Measurements from ENCODE around the gene TSC22D1. TPM values are rescaled to one million over a fixed set of nuclear protein-coding genes. Genes with fewer than 3 reads are reported as not detected.

The TSC22D1 gene
- total and polyA plus RNA-seq, 2 of the 4 experiments (the other 2 are of a cell fraction) = 30.8 to 42.2 TPM

- Histone ChIP-seq H2BK15ac (ENCODE audit: low read depth, low read length) (no peak overlapping the region), H3K9me1 (ENCODE audit: insufficient read depth, low read length) (peaks cover 4% of the 10 kb centered on the region), H3K56ac (ENCODE audit: extremely low read depth, insufficient read depth, low read length) (no peak overlapping the region), H3K18ac (ENCODE audit: low read depth, low read length) (no peak overlapping the region), H2BK5ac (ENCODE audit: low read depth, low read length, poor library complexity, severe bottlenecking) (no peak overlapping the region), H2BK120ac (ENCODE audit: low read depth, low read length) (no peak overlapping the region), H3K4me3 (ENCODE audit: insufficient read depth, low read depth, low read length) (no peak overlapping the region), H3K27ac (ENCODE audit: insufficient read depth, low read length) (no peak overlapping the region), H2AK5ac (ENCODE audit: low read depth, low read length) (no peak overlapping the region), H3K79me1 (ENCODE audit: low read depth in 1 of 2, low read length in 2 of 2) (no peaks in the 10 kb centered on the region), H3K4me1 (ENCODE audit: control insufficient read depth, insufficient read depth, low read length) (peaks cover 3% of the 10 kb centered on the region), H3K4ac (ENCODE audit: low read depth, low read length) (no peak overlapping the region; the same call in 1 of the 2 replicates), H3K9ac (ENCODE audit: low read depth, low read length) (no peak overlapping the region), H3K23ac (ENCODE audit: low read depth, low read length) (no peak overlapping the region), H2AK9ac (replicated peaks; ENCODE audit: low read depth, low read length, poor library complexity) (no peak overlapping the region), H4K8ac (ENCODE audit: low read depth in 2 of 2, low read length in 2 of 2) (no peak overlapping the region), H3K4me2 (ENCODE audit: low read depth, low read length) (no peak overlapping the region), H2AFZ (replicated peaks; ENCODE audit: low read length, poor library complexity) (no peak overlapping the region), H2BK20ac (ENCODE audit: low read depth, low read length) (no peak overlapping the region), H4K5ac (ENCODE audit: low read depth, low read length) (no peak overlapping the region), H4K91ac (ENCODE audit: insufficient read depth, low read depth, low read length) (no peak overlapping the region), H3K27me3 (ENCODE audit: control insufficient read depth, insufficient read depth, low read length) (no peaks in the 10 kb centered on the region), H3K36me3 (ENCODE audit: control insufficient read depth, insufficient read depth, low read length) (no peaks in the 10 kb centered on the region), H4K20me1 (ENCODE audit: insufficient read depth, low read length) (no peaks in the 10 kb centered on the region), H3K14ac (replicated peaks; ENCODE audit: low read depth, low read length) (no peak overlapping the region), H3K9me3 (ENCODE audit: control insufficient read depth, insufficient read depth, low read length) (no peaks in the 10 kb centered on the region)
- WGBS, 2 experiments (ENCODE audit: extremely low coverage in 2 of 2, insufficient read length in 1 of 2) = no CpG with 5 or more reads among the region's 5 CpGs
- dilution Hi-C loops (cut with HindIII; ENCODE audit: low sequenced_read_pairs, unreplicated experiment) = no loop called here
- no peak for DNase-seq
- in situ Hi-C loops (cut with MboI; ENCODE audit: low sequenced_read_pairs) = no loop called here
- ChIA-PET CTCF (no interaction called here), POLR2A (ENCODE audit: unreplicated experiment) (no interaction called here)
- no peak for ATAC-seq (ENCODE audit: low read depth)
- TF ChIP-seq RAD21 (IDR thresholded peaks at IDR 0.05; ENCODE audit: low read length) (no peak), MXI1 (IDR thresholded peaks at IDR 0.05; ENCODE audit: borderline replicate concordance, low read depth, low read length) (no peak), BHLHE40 (IDR thresholded peaks at IDR 0.05; ENCODE audit: low read depth, low read length) (no peak), RFX5 (IDR thresholded peaks at IDR 0.05; ENCODE audit: low read depth, low read length) (no peak)
- intact Hi-C loops (cut with micrococcal nuclease) = no loop called here
- BruUV-seq (replicated peaks) = no TSS peak
These were observed 193.4 kb downstream of the TSC22D1 start for GRCh38 chr13:44382635-44383145.

Other genes with a start within 250 kb of the TSC22D1 start
- gene SERP2, start 202.5 kb downstream of the TSC22D1 start, total RNA-seq (2012; rRNA removed) = 0.54 and 0.56 TPM in 2 replicates
- 1.3 and 1.4 TPM in 2 replicates for gene SERP2, start 202.5 kb downstream of the TSC22D1 start, polyA plus RNA-seq (2012; rRNA removed)

Measured in IMR-90 (cell line).